Activated CD8-positive, alpha-beta memory T cell treated with anti-CD3 and anti-CD28 coated beads for 24 hours (primary cell): ENCODE data around the gene KIN.
"Not testable (repeated sequence)": the region's sequence is repeated elsewhere in the genome, so short reads cannot be mapped to it uniquely, and the experiment has no call there.

Experiments
- DNase-seq: peaks from one replicate; pipeline ENCODE4 v3.0.0-alpha.2; 2020

KIN gene

GRCh38 chr10:7794251-7795026 lies 6.6 kb upstream of the KIN start:
- DNase-seq = no peak

DNA sequence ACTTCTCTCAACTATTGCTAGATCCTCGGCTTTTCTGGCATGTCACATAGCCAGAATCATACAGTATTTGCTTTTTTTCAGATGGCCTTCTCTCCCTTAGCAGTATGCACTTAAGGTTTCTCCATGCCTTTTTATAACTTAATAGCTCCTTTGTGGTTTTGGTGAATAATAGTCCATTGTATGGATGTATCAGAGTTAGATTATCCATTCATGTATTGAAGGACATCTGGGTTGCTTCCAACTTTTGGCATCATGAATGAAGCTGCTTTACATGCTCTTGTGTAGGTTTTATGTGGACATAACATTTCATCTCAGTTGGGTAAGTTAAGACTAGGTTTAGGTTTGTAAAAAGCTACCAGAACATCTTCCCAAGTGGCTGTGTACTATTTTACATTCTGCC lies 4.7 kb upstream of the KIN start:
- no peak for DNase-seq

DNA sequence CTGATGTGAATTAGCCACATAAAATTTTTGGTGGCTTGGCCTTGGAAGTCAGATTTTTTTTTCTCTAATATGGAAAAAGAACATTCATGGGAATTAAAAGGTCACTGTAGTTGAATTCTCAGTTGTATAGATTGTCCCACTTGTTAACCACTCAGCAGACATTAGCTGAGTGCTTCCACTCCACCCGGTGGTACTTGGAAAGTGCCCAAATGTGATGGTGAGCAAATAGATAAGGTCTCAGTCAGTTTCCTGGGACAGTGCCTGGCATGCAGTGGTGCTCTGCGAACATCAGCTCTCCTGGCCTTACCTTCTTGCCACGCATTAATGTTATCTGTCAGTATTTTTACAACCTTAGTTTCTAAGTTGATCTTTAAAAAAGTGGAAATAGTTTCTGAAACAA lies 1.6 kb upstream of the KIN start:
- DNase-seq = no peak

DNA sequence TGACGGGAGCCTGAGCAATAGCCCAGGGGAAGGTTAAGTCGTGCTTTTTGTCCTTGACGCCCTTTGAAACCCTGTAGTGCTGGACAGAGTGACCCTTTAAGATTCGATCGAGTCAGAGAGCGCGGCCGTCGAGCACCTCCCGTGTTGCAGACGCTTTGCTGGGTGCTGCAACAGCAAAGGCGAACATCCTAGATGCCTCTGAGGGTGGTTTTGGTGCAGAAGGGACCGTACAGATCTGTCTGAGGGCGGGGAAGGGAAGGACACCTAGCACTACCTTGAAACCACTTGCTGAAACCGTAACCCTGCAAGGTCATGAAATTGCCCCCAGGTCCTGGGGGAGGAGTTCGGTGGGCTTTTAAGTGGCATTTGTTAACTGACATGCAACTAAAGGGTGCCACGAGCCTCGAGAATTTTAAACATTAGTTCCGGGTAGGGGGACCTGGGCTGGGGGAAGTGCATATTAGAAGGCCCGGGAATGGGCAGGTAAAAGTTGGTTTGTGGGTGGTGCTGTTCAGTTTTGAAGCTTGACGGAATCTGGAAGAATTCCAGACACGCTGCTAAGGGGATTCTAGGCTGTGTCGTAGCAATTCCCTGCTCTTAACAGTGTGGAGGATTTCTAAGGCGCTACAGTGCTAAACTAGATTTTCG lies 970 bp upstream of the KIN start:
- DNase-seq = no peak

- no peak for DNase-seq
Measured at GRCh38 chr10:7787150-7787856, 490 bp downstream of the KIN start.

GRCh38 chr10:7786430-7786829 lies 1.4 kb downstream of the KIN start:
- DNase-seq = no peak

- not testable (repeated sequence) for DNase-seq
Measured at GRCh38 chr10:7782194-7782593, 5.6 kb downstream of the KIN start.

DNA sequence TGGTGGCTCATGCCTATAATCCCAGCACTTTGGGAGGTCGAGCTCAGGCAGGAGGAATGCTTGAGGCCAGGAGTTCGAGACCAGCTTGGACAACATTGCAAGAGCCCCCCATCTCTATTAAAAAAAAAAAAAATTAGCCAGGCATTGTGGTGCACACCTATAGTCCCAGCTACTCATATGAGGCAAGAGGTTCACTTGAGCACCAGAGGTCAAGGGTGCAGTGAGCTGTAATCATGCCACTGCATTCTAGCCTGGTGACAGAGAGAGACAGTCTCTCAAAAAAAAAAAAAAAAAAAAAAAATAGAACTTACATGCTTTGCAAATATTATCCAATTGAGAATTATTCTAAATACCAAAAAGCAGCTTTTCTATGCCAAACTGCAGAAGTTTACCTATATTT lies 11.0 kb downstream of the KIN start:
- DNase-seq = no peak

- no peak for DNase-seq
Measured at GRCh38 chr10:7773845-7774801, 13.7 kb downstream of the KIN start.

DNA sequence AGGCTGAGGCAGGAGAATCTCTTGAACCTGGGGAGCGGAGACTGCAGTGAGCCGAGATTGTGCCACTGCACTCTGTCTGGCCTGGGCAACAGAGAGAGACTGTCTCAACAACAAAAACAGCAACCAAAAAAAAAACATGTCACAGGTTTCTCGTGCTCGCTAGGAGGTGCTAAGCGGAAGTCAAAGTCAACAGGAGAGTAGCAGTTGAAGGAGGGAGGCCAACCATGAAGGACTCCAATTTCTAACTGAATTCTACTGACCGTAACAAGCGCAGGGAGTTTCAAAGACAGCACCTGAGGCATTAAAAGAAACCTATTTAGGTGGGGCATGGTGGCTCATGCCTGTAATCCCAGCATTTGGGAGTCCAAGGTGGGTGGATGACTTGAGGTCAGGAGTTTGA lies 19.4 kb downstream of the KIN start:
- no peak for DNase-seq

DNA sequence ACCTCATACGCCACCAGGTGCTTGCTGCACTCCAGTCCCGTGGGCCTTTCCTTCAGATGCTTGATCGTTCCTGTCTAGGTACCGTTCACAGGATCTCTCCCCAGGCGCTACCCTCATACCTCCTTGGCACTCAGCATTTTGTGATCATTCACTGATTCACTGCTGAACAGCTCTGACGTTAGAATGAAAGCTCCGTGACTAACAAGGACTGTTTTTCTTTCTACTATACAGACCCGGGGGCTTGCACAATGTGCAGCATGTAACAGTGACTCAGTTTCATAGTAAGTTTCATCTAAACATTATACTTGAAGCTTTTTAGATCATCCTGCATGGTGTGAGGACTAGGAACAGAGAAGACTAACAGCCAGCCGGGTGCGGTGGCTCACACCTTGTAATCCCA lies 20.6 kb downstream of the KIN start:
- no peak for DNase-seq

DNA sequence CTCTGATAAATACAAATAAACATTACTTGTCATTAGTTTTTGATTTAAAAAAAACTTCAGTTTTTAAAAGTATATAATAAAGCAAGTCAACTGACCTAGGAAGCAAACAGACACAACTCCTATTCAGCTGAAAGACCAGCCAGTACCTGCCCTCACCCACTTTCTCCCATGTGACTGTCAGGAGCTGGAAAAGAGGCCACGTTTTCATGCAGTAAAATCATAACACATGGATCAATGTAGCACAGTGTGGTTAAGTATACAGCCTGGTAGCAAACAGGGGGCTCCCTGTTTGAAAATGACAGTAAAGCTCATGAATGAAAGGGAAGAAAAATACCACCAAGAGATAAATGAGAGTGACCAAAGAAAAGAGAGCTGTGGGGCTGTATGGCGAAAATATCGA lies 21.6 kb downstream of the KIN start:
- no peak for DNase-seq

- DNase-seq = no peak
Measured at GRCh38 chr10:7763929-7764328, 23.9 kb downstream of the KIN start.

DNA sequence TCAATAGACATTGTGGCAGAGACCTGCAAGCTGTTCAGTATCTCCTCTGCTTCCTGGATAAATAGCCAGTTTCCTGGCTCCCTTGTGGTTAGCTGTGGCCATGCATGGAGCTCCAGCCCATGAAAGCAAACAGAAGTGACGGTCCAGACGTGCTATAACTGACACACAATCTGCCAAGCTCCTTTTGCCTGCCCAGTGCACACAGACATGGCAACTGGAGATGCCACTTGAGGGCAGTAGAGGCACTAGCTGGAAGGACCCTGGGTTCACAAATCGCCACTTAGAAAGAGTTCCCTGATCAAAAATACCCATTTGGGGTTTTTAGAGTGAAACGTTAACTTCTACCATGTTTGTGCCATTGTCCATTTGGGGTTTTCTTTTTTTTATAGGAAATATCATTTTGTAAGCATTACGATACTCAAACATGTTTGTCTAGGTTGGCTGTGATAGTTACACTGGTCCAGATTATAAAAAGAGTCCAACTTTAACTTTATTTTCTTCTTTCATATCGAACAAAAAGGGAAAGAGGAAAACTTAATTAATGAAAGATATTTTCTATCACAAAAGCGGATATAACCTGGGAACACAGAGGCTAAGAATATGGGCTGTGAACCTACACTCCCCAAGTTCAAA lies 31.3 kb downstream of the KIN start:
- DNase-seq = no peak

DNA sequence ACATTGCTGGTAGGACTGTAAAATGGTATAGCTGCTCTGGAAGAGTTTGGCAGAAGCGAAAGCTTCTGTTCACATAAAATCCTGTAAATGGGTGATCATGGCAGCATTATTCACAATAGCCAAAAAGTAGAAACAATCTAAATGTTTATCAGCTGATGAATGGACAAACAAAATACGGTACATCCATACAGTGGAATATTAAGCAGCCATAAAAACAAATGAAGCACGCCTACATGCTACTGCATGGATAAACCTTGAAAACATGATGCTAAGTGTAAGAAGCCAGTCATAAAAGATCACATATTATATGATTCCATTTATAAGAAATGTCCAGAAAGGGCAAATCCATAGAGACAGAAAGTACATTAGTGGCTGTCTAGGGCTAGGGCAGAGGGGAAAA lies 32.7 kb downstream of the KIN start:
- no peak for DNase-seq

- DNase-seq = no peak
Measured at GRCh38 chr10:7752251-7752650, 35.5 kb downstream of the KIN start.

DNA sequence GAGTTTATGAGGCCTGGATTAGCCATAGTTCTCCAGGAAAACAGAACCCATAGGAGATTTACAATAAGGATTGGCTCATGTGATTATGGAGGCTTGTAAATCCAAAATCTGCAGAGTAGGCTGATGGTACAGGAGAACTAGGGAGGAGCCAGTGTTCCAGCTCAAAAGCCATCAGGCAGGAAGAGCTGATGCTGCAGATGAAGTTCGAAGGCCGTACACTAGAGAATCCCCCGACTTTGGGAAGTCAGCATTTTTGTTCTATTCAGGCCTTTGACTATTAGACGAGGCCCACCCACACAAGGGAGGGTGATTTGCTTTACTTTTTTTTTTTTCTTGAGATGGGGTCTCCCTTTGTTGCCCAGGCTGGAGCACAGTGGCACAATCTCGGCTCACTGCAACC lies 37.6 kb downstream of the KIN start:
- no peak for DNase-seq

GRCh38 chr10:7748637-7749036 lies 39.2 kb downstream of the KIN start:
- not testable (repeated sequence) for DNase-seq

DNA sequence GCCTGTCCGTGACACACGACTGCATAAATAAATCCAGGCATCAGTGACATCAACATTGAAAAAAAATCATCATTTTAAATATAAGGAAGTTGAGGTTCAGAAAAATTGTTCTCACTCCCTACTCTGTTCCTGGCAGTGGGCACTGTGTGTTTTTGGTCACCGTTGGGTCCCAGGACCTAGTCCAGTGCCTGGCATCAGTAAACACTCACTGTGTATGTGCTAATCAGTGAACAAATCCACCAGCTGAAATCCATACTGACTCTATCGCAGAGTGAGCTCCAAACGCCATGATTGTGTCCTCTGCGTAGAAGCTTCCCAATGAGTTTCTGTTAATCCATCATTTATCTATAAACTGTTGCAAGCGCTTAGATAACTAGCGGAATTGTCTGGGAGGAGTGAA lies 43.5 kb downstream of the KIN start:
- DNase-seq = no peak

DNA sequence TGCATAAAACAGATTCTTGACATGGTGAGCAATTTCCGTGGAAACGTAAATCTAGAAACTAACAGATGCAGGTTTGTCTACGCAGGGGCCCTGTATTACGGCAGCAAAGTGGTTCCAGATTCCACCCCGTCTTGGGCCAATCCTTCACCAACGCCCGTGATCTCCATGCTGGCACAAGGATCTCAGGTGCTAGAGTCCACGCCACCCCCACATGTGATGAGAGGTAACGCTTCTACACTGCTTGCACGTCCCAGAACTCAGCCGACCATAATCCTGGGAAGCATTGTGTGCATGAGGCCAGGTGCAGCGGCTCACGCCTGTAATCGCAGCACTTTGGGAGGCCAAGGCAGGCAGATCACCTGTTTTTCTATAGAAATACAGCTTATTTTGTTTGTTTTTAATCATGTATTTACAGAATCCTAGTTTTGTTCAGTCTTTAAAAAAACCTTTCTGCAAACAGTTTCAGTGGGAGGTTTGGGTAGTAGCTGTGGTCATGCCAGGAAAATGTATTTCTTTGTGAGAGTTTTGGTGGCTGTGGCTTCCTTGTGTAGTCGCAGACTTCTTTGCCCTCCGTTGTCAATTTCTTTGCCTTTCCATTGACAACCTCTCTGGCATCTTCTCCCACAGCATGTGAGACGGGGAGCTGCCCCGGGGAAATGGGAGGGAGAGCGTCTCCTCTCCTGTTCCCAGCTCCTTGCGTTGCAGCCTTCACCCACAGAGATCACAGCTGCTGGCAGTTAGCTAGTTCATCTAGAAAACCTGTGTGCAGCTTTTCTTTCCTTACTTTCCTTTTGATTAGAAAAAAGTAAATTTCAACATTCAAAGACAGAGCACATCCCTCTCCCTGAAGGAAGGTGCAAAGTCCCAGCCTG lies 49.0 kb downstream of the KIN start:
- DNase-seq = no peak

DNA sequence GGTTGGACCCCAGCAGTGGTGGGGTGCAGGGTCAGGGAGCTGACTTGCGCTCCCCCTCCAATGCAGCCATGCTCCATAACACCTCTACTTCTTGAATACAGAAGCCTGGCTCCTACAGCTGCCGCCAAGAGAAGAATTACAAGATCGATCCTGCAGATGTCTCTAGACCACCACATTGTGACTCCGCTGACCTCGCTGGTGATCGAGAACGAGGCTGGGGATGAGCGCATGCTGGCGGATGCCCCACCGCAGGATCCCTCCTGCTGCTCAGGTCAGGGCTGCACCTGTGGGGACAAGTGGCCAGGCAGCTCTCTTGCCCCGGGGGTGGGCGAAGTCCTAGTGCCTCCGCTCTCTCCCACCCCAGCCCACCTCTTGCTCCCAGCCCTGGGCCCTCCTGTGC lies 53.0 kb downstream of the KIN start:
- DNase-seq = no peak
